ES-I3 (cell line): ENCODE data around the gene SIRT1.

Experiments used
- H3K36me3 ChIP-seq: 2 replicates; pipeline ENCODE4 v1.6.1; 2013; ENCODE audit warnings: mild to moderate bottlenecking, low read length, control low read depth, moderate library complexity; ENCODE audit not compliant: insufficient read depth
- H3K4me1 ChIP-seq: 2 replicates; pipeline ENCODE4 v1.6.1; 2013; ENCODE audit warnings: mild to moderate bottlenecking, control low read depth, low read length; ENCODE audit not compliant: insufficient read depth
- H3K9ac ChIP-seq: 2 replicates; pipeline ENCODE4 v1.6.1; 2013; ENCODE audit warnings: low read depth, mild to moderate bottlenecking, low read length, moderate library complexity
- H3K9me3 ChIP-seq: 2 replicates; pipeline ENCODE4 v1.6.1; 2013; ENCODE audit warnings: mild to moderate bottlenecking, low read length, moderate library complexity; ENCODE audit not compliant: control insufficient read depth, insufficient read depth

Gene SIRT1

GRCh38 chr10:67914777-67915340 lies 30.4 kb downstream of the SIRT1 start:
- H3K4me1 ChIP-seq = no peaks in the 10 kb centered on the region
- H3K9me3 ChIP-seq = no peaks in the 10 kb centered on the region
- peaks cover 26% of the 10 kb centered on the region; the same call in 1 of the 2 replicates for H3K36me3 ChIP-seq
- H3K9ac ChIP-seq = no peak overlapping the region

- H3K36me3 ChIP-seq = peaks cover 20% of the 10 kb centered on the region; the same call in 1 of the 2 replicates
- H3K9me3 ChIP-seq = no peaks in the 10 kb centered on the region
- no peak overlapping the region for H3K9ac ChIP-seq
- no peaks in the 10 kb centered on the region for H3K4me1 ChIP-seq
Observed at GRCh38 chr10:67917169-67917568, 32.7 kb downstream of the SIRT1 start.

- no peaks in the 10 kb centered on the region for H3K4me1 ChIP-seq
- H3K36me3 ChIP-seq = peaks cover 15% of the 10 kb centered on the region; the same call in 1 of the 2 replicates
- no peaks in the 10 kb centered on the region for H3K9me3 ChIP-seq
Observed at GRCh38 chr10:67917679-67918078, 33.2 kb downstream of the SIRT1 start.

GRCh38 chr10:67921065-67921464 lies 36.6 kb downstream of the SIRT1 start:
- Histone ChIP-seq H3K9ac (no peak overlapping the region), H3K36me3 (peaks cover 12% of the 10 kb centered on the region; the same call in 1 of the 2 replicates), H3K4me1 (no peaks in the 10 kb centered on the region), H3K9me3 (no peaks in the 10 kb centered on the region)

More at GRCh38 chr10:67917679-67918078, 33.2 kb downstream of the SIRT1 start:
- H3K9ac ChIP-seq = no peak overlapping the region

- Histone ChIP-seq H3K4me1 (no peaks in the 10 kb centered on the region), H3K36me3 (peaks cover 2% of the 10 kb centered on the region; the same call in 1 of the 2 replicates), H3K9ac (no peak overlapping the region), H3K9me3 (no peaks in the 10 kb centered on the region)
Observed at GRCh38 chr10:67923551-67923950, 39.1 kb downstream of the SIRT1 start.

- H3K9ac ChIP-seq = no peak overlapping the region
- no peaks in the 10 kb centered on the region for H3K4me1 ChIP-seq
- H3K9me3 ChIP-seq = no peaks in the 10 kb centered on the region
- H3K36me3 ChIP-seq = no peaks in the 10 kb centered on the region; the same call in 1 of the 2 replicates
Observed at GRCh38 chr10:67924136-67924535, 39.7 kb downstream of the SIRT1 start.

GRCh38 chr10:67925449-67926005 lies 41.1 kb downstream of the SIRT1 start:
- Histone ChIP-seq H3K4me1 (no peaks in the 10 kb centered on the region), H3K9me3 (no peaks in the 10 kb centered on the region), H3K9ac (no peak overlapping the region), H3K36me3 (no peaks in the 10 kb centered on the region; the same call in 1 of the 2 replicates)

GRCh38 chr10:67926951-67927350 lies 42.5 kb downstream of the SIRT1 start:
- Histone ChIP-seq H3K9me3 (no peaks in the 10 kb centered on the region), H3K9ac (no peak overlapping the region), H3K36me3 (no peaks in the 10 kb centered on the region; the same call in 1 of the 2 replicates), H3K4me1 (no peaks in the 10 kb centered on the region)

- Histone ChIP-seq H3K9me3 (no peaks in the 10 kb centered on the region), H3K36me3 (no peaks in the 10 kb centered on the region; the same call in 1 of the 2 replicates), H3K9ac (no peak overlapping the region), H3K4me1 (peaks cover 7% of the 10 kb centered on the region)
Observed at GRCh38 chr10:67933199-67933598, 48.7 kb downstream of the SIRT1 start.

- H3K9me3 ChIP-seq = no peaks in the 10 kb centered on the region
- no peak overlapping the region for H3K9ac ChIP-seq
- H3K36me3 ChIP-seq = no peaks in the 10 kb centered on the region; the same call in 1 of the 2 replicates
- H3K4me1 ChIP-seq = peaks cover 7% of the 10 kb centered on the region
Observed at GRCh38 chr10:67934336-67934735, 49.9 kb downstream of the SIRT1 start.

- peaks cover 7% of the 10 kb centered on the region for H3K4me1 ChIP-seq
- no peak overlapping the region for H3K9ac ChIP-seq
- H3K36me3 ChIP-seq = no peaks in the 10 kb centered on the region; the same call in 1 of the 2 replicates
- H3K9me3 ChIP-seq = no peaks in the 10 kb centered on the region
Observed at GRCh38 chr10:67935223-67935622, 50.8 kb downstream of the SIRT1 start.

- peaks cover 7% of the 10 kb centered on the region for H3K4me1 ChIP-seq
- no peaks in the 10 kb centered on the region; the same call in 1 of the 2 replicates for H3K36me3 ChIP-seq
- no peak overlapping the region for H3K9ac ChIP-seq
- H3K9me3 ChIP-seq = no peaks in the 10 kb centered on the region
Observed at GRCh38 chr10:67936416-67936815, 52.0 kb downstream of the SIRT1 start.

- Histone ChIP-seq H3K9ac (no peak overlapping the region), H3K4me1 (peaks cover 9% of the 10 kb centered on the region; the same call in 1 of the 2 replicates), H3K9me3 (no peaks in the 10 kb centered on the region), H3K36me3 (peaks cover 6% of the 10 kb centered on the region; the same call in 1 of the 2 replicates)
Observed at GRCh38 chr10:67943917-67944316, 59.5 kb downstream of the SIRT1 start.

- Histone ChIP-seq H3K4me1 (no peaks in the 10 kb centered on the region), H3K9me3 (no peaks in the 10 kb centered on the region), H3K9ac (no peak overlapping the region), H3K36me3 (no peaks in the 10 kb centered on the region)
Observed at GRCh38 chr10:67955614-67956013, 71.2 kb downstream of the SIRT1 start.

- no peaks in the 10 kb centered on the region for H3K4me1 ChIP-seq
- no peaks in the 10 kb centered on the region for H3K9me3 ChIP-seq
- peaks cover 2% of the 10 kb centered on the region; the same call in 1 of the 2 replicates for H3K36me3 ChIP-seq
- H3K9ac ChIP-seq = no peak overlapping the region
Observed at GRCh38 chr10:67959839-67960476, 75.5 kb downstream of the SIRT1 start.
